GM21576 (cell line): Measurements from ENCODE around the gene ATP6V1E1.

ENCODE experiments used
- ATAC-seq: cut with Tn5 transposase; IDR thresholded peaks from one replicate; pipeline ENCODE4 v1.9.1; 2021; ENCODE audit warnings: mild to moderate bottlenecking, moderate library complexity; ENCODE audit not compliant: unreplicated experiment

Gene ATP6V1E1

DNA sequence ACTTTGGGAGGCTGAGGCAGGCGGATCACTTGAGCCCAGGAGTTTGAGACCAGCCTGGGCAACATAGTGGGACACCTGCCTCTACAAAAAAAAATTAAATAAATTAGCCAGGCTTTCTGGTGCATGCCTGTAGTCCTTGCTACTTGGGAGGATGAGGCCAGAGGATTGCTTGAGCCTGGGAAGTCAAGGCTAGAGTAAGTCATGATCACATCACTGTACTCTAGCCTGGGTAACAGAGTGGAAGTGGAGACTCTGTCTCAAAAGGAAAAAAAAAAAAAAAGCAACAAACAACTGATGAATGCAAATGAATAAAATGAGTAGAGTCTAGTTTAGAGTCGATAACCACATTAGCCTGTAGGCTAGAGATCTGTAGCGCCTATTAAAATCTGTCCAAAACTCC, 6.1 kb upstream of the ATP6V1E1 start:
- no peak for ATAC-seq

DNA sequence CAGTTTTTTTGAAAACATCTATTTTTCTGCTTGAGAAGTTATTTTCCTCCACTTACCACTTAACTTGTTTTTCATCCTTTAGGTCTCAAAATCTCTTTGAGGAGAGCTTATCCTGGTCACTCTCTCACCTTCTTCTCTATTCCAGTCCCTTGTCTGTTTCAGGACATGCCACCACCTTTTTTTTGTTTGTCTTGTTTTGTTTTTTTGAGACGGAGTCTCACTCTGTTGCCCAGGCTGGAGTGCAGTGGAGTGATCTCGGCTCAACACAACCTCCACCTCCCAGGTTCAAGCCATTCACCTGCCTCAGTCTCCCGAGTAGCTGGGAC, 5.4 kb upstream of the ATP6V1E1 start:
- ATAC-seq: no peak

DNA sequence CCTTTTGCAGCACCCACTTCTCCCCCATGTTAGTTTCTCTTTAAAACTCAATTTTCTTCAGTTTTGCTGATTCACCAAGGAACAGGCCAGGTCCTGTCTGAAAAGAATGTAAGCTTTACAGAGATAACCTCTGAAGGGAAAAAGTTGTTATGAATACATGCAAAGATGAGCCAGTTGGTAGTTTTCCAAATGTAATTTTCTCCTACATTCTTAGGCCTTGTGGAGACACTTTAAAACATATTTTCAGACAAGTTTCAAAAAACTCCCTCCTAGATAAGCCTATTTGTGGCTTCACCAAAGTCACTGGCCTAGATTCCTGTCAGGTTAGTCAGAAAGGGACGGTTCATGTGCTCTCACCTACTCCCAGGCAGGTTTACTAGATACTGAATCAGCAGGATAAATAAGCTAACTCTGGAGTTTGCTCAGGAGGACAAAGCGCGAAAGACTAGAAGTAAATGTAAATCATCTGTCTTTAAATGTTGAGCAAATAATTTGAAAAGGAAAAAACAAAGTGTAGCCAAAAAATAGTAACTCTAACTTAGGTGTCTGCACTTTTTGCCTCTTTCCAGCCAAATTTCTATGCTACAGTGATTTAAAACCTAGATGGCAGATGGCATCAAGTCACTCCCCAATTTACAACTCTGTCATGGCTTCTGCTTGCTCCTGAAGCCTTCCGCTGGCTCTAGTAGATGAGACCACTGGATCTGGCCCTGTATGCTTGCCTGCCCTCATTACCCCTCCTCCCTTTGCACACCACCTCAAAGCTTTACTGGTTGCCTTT, 4.9 kb upstream of the ATP6V1E1 start:
- no peak for ATAC-seq

DNA sequence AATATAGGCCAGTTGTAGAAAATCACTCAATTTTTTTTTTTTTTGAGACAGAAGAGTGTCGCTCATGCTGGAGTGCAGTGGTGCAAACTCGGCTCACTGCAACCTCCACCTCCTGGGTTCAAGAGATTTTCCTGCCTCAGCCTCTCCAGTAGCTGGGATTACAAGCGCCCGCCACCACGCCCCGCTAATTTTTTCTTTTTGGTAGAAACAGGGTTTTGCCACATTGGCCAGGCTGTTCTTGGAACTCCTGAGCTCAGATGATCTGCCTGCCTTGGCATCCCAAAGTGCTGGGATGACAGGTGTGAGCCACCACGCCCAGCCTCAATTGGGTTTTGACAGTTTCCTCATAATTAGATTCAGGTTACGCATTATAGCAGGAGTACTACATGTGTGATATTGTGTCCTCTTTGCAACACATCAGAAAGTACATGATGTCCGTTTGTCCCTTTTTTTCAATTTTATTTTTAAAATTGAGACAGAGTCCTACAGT, 2.6 kb upstream of the ATP6V1E1 start:
- ATAC-seq: no peak

DNA sequence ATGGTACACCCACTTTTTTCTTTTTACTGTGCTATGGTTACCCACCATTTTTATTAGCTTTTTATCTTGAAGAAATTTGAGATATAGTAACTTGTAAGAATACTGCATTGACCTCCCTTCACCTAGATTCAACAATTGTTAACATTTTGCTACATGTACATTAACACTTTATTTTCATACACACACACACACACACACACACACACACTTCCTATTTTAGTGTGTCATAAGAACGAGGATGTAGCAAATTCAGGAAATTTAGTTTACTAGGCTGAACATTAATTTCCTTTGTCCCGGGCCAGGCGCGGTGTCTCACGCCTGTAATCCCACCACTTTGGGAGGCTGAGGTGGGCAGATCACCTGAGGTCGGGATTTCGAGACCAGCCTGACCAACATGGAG, 1.1 kb upstream of the ATP6V1E1 start:
- no peak for ATAC-seq

DNA sequence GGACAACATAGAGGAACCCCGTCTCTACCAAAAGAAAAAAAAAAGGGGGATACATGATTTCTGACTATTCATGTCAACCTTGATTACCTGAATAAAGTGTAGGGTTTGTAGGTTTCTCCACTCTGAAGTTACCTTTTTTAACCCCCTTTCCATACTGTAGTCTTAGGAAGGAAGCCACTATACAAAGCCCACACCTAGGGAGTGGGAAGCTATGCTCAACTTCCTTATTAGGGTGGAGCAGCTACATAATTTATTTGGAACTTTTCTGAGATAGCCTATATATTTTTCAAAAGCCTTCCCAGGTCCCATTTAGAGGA, 582 bp upstream of the ATP6V1E1 start:
- ATAC-seq: no peak

DNA sequence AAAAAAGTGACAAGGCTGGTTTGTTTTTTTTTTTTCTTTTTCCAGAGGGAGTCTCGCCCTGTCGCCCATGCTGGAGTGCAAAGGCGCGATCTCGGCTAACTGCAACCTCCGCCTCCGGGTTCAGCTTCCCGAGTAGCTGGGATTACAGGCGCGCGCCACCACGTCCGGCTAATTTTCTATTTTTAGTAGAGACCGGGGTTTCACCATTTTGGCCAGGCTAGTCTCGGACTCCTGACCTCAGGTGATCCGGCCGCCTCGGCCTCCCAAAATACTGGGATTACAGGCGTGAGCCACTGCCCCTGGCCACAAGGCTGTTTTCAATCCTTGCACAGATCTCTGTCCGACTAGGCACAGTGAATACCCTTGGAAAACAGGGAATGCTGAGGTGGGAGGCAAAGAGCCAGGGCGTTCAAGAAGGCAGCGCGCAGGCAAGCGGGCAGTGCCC, 566 bp downstream of the ATP6V1E1 start:
- no peak for ATAC-seq

DNA sequence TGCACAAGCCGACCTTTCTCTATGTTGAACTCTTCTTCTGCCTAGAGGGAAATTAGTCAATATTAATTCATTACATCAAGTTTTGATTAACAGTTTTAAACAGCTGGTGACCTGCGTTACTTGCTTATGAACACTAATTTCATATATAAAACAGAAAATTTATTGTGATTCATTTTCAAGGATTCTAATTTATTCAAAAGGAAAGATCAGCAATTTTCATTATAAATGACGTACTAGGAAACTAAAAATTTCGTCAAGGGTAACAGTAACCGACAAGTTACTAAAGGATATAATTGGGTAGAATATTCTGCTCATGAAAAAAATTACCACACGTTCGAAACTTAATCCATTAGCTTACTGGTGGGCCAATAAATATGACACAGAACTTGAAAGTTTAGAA, 15.3 kb downstream of the ATP6V1E1 start:
- no peak for ATAC-seq

DNA sequence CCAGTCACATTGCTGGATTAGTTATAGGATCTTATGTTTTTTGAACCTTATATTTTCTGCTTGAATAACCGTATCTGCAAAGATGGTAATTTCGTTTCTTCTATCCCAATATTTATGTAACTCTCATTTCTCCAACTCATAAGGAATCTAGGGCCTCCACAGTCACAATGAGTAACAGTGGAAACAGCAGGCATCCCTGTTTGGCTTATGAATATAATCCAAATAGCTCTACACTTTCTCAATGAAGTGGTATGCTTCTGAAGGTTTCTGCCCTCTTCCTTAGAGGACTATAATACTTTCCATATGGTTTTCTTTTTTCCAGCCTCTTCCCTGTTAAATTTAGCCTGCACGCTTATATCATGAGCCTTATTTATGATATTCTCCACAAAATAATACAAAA, 16.5 kb downstream of the ATP6V1E1 start:
- no peak for ATAC-seq

DNA sequence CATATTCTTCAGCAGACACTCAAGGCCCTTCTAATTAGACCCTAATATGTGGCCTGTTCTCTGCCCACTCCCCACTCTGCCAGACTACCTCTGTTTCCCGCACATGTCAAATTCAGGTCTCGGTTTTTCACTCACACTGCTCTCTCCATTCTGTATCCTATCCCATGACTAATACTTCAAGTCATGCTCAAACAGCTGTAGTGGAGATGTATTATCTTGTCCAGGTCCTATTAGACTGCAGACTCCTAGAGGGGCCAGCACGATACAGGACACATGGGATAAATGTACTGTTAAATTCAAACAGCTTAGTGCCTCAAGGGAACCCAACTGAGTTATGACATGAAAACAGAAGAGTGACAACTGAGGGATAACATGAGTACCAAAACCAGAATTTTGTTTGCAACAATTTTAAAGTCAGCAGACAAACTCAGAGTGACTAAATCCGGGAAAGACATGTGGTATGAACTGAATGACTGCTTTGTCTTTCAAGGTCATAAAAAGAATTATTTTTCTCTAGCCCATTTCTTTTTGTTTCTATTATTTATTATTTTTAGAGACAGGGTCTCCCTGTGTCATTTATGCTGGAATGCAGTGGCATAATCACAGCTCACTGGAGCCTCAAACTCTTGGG, 20.5 kb downstream of the ATP6V1E1 start:
- ATAC-seq: no peak

DNA sequence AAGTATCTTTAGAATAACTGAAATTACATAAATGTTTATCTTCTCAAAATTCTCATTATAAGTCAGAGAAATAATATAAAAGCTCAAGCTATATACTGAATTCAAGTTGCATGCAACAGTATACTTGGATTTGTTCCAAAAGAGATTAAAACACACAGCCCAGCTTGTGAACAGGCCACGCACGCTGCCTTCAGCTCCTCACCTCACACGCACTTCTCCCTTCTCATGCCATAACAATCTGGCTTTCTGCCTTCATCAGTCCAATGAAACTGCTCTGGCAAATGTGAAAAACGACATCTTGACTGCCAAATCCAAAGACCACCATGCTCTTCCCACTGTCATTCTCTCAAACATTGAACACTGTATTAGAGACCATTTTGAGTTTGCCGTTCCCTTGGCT, 22.1 kb downstream of the ATP6V1E1 start:
- ATAC-seq: no peak

DNA sequence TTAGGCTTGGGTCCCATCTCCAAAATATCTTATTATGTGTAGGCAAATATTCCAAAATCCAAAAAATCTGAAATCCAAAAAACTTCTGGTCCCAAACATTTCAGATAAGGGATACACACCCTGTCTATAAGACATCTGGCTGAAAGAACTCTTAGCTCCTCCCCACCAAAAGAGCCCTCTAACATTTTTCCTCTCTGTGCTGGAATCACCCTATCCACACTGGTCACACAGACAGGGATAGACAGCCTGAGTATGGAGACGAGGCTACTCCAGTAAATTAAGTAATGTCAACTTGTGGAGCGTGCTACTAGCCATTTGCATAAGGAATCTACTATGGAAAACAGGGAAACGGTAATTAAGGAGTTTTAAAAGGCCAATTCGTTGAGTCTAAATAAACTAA, 24.9 kb downstream of the ATP6V1E1 start:
- ATAC-seq: no peak

DNA sequence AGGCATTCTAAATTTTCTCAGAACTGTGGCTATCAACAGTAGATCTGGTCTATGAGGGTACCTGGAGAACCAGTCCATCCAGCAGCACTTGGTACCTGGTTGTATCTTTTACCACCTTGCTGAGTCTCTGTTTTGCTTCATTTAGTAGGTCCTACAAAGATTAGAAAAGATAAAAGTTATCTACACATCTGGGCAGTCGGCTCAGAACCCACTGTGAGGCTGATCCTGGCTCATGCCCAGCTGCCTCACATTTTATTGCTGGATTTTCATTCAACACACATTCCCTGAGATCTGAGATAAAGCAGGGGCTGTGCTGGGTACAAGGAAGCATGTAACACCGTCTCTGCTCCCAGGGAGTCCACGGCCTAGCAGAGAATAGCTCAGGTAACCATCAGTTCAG, 27.5 kb downstream of the ATP6V1E1 start:
- ATAC-seq: no peak

DNA sequence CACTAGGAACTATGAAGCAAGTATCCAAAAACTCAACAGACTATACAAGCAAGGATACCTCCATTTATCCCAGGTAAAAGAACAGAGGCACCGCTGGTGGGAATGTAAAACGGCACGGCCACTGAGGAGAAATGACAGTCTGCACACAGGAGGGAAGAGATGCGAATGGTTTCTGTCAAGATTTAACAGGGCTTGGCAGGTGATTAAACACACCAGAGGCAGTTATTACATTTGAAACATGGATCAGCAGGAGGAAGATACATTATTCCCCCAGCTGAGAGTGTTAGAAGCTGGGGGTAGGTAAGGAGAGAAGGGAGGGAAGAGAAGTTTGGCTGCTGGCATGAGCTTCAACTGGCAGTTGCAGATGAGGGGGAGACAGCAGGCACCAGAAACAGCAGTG, 30.2 kb downstream of the ATP6V1E1 start:
- ATAC-seq: no peak

DNA sequence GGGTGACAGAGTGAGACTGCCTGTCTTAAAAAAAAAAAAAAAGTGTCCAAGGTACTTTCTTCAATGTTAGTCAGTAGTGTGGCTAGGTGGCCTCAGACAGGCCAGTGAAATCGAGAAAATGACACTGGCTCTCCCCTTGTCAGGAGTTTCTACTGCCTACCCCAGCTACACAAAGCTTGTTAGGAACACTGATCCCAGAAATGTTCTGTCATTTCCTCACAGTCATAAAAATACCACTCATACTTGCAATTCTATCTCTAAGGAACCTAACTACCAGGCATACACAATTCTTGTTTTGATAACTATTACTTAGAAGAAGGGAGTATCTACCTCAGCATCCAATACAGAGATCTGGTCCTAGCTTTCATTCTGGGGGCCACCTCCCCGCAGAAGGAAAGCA, 31.3 kb downstream of the ATP6V1E1 start:
- ATAC-seq: no peak

DNA sequence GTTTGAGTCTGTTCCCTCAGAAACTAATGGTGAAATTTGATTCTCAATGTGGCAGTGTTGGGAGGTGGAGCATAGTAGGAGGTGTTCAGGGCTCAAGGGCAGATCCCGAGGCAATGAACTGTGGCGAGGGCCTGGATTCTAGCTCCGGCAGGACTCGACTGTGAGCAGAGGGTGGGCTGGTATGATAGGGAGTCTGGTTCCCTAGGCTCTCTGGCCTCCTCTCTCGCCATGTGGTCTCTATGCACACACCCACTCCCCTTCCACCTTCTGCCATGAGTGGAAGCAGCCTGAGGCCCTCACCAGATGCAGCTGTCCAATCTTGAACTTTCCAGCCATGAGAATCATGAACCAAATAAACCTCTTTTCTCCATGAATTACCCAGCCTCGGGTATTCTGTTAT, 32.3 kb downstream of the ATP6V1E1 start:
- ATAC-seq: no peak

DNA sequence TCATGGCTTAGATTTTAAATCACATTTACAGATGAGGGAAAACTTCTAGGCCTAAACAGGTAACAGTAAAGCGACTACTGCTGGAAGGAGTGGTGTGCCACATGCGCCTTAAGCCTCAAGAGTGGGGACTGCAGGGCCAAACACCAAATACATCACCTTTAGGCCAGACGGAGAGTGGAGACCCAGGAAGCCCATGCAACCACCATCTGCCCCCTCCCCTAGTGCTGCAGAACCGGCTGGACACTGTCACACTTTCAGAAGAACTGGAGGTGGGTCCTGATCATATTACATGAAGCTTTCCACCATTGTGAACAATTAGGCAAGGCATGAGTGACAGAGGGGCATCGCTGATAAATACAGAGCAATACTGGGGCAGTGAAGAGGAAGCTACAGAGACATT, 36.3 kb downstream of the ATP6V1E1 start:
- ATAC-seq: no peak

DNA sequence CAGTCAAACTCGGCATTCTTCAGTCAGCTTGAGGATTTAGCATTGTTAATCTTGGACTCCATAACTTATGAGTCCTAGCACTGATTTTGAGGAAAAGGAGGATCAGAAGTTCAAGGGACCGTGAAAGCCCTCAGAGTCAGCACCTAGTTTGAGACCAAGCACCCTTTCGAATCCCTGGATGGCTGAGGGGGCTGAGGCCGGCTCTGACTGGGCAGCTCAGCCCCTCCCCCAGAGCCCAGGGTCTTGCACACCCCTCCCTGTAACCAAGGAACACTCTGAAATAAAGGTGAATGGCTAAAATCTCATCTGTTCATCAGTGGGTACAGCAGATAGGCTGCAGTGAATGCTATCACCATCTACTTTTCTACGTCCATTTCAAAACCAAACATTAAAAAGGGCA, 38.0 kb downstream of the ATP6V1E1 start:
- no peak for ATAC-seq

DNA sequence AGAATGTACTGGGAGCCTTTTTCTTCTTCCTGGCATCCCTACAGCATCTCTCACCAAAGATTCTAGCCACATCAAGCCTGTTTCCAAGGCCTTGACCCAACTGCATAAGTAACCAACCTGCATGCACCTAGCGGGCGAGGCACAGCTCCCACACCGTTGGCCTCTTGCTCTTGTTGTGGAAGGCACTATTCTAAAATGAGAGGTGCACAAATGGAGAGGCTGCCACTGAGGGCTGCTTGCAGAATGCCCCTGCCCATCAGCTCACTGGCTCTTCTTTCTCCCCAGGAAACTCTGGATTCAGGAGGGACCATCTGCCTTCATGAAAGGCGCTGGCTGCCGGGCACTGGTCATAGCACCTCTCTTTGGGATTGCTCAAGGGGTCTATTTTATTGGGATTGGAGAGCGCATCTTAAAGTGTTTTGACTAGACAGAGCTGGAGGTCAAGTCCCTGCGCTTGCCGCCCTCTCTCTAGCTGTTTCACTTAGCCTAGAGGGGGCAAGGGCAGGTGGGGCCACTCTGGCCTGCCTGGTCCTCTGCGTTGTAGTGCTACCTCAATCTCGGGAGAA, 38.7 kb downstream of the ATP6V1E1 start:
- no peak for ATAC-seq

DNA sequence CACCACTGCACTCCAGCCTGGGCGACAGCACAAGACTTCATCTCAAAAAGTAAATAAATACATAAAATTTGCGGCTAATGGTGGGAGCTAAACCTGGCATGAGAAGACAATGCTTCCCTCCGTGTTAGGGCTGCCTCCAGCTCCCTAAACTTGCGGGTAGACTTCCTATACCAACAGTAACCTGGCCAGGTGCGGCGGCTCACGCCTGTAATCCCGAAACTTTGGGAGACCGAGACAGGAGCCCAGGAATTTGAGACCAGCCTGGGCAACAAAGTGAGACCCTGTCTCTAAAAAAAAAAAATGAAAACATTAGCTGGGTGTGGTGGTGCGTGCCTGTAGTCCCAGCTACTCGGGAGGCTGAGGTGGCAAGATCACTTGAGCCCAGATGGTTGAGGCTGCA, 39.9 kb downstream of the ATP6V1E1 start:
- ATAC-seq: no peak

DNA sequence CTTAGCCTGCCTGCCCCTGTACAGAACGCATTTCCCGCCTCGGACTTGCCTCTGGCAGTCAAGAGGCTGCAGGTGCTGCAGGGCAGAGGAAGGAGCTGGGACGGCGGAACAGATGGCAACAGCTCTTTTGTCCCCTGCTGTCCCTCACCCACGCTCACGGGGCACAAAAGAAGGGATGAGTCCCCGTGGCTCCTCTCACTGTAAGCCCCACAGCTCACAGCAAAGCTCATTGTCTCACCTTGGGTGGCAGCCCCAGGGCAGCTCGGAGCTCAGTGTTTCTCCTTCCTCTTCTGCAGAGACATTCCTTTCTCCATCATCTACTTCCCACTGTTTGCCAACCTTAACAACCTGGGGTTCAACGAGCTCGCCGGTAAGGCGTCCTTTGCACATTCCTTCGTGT, 40.9 kb downstream of the ATP6V1E1 start:
- no peak for ATAC-seq

DNA sequence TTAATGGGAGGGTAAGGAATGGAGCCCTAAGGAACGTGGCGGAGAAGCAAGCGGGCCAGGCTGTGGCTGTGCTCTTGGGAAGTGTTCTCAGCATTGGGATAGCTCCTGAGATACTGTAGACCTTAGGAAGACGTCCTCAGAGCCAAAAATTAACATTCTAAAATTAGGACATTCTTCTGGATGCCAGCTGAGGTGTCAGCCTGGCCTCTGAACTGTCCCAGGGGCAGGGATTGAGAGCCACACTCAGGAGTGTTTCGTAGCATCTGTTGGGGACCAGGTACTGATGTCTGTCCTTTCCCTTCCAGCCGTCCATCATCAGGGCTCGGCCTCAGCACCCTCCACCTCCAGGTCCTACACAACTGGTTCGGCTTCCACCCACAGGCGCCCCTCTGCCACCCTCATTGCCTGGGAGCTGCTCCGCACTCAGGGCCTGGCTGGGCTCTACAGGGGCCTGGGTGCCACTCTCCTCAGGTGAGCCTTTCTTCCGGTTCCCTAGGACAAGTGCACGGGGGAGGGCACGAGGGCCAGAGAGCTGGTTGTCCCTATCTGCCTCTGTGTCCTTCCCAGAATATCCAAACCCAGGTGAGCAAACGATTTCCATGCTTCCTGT, 41.6 kb downstream of the ATP6V1E1 start:
- no peak for ATAC-seq
